Measurements from ENCODE around the gene TMEM60.
"Not testable (repeated sequence)": the region's sequence is repeated elsewhere in the genome, so short reads cannot be mapped to it uniquely, and the experiment has no call there.

The TMEM60 gene
- 6.7 to 23.3 (median 16.3) reads per million in 18 experiments for total RNA-seq

DNA sequence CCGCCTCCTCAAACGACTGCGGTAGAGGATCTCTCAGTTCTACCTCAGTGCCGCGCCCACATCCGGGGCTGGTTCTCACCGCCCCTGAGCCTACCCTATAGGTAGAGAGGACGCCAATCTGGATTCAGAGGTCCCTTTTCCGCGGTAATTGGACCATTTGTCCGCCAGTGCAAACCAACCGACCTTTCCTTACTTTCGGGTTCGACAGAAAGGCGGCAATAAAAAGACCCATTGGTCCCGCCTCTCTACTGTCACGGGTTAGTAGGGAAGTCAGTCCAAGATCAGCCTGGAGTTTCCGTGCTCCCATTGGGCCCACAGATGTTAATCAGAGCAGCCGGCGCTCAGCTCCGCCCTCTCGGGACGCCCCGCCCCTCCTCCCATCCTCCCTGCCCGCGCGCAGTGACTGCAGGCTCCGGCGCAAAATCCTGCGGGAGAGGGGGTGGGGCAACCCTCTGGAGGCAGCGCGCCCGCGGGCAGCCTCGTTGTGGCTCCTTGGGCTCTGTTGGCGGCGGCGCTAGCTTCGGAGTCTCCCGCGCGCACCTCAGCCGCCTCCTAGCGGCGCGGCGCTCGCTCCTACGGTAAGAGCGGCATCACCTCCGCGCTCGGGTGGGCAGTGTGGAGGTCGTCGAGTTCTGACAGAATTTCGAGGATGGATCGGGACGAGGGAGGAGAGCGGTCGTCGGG, at the start of gene TMEM60, which contains the start of gene PHTF2:
Gene TMEM60 (minus strand): TSS at position 41 of the 684 bp plus-strand sequence. CDS start 4,061 bp downstream, outside the sequence.
Gene PHTF2 (plus strand): TSS at position 380 of the 684 bp plus-strand sequence.
- DNase-seq = peak; percentile 100

- DNase-seq = no peak
Observed at GRCh38 chr7:77846317-77847092, 48.3 kb upstream of the TMEM60 start.

DNA sequence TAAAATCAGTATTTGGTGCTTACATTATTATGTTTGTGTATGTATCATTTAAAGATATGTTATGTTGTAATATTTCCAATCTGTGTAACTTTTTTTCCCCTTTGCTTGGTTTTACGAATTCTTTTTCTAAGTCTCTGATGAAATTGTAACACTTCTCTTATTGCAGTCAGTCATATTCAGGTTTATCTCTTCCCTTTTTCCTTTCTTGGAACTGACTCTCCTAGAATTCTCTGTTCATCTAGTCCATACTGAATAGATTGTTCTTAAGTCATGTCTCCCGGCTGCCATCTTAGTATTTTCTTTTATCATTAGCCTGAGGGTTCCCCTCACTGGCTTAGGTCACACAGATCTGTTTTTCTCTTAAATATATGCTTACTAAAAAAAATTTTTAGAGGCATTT, 45.0 kb upstream of the TMEM60 start:
- peak in 1 of 2 donors; percentile 76 for DNase-seq

DNA sequence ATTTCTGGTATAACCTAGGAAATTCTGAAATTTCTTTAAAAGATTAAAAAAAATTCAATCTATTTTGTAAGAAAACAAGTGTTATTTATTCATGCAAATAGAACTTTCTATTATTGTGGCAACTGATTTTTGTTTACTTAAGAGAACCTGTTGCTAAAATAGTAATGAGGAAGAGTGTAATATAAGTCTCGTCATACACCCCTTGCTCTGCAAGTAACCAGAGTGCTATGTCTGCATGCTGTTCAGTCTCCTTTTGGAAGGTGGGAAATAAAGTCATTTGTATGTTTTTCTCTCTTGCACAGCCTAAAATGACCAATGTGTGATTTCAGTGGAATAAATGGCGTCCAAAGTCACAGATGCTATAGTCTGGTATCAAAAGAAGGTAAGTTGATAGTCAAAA, 41.7 kb upstream of the TMEM60 start:
- peak in 1 of 2 donors; percentile 24 for DNase-seq

DNA sequence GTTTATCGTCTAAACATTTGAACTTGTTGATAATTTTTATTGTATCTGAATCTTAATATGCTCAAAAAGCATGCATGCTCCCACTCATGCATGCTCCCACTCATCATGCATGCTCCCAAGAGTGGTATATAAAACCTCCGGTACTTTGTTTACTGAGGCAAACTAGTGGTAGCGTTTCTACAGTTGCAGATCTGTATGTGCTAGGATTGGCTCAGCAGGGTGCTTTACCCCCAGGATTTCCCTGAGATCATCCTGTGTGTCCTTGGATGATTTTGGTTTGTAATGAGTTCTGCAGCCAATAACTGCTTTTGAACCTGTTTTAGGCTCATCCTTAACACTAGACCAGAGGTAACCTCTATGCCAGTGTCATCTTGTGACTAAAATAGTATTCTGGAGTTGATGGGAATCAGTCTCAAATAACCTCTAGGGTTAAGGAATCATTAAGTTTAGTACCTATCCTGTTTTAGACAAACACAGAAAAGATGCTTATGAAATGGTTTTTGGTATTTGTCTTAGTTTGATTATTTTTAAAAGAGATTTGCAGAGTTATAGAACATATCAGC, 40.8 kb upstream of the TMEM60 start:
- no peak for DNase-seq

DNA sequence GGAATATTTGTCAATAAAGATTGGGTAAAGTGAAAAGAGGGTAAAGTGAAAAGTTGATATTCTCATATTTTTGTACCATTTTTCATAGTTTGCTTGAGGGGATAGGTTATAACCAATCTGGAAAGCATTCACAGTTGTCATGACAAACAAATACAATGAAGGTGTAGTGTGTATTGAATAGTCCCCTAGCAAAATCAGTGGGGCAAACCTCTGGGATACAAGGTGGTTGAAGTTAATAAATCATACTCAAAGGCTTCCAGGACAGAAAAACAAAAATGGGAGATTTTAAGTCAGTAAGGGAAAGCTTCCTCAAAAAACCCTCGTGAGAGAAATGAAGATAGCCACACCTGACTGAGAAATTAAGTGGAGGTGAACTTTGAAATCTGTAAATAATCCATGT, 39.7 kb upstream of the TMEM60 start:
- no peak for DNase-seq

DNA sequence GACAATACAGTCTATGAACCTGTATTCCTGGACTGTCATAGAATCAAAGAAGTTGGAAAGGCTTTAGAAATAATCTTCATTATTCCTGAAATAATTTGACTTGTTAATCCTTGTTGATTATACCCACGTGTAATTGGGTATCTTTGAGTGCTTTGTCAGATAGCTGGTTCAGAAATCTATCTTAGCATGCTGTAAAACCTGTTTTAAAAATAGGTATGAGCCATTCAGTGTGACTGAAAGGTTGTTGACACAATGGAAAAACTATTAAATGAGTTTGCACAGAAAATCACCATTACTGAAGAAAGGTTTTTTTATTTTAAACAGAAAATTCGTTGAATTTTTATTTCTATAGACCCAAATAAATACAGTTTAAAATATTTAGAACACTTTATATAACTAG, 39.0 kb upstream of the TMEM60 start:
- DNase-seq = no peak

DNA sequence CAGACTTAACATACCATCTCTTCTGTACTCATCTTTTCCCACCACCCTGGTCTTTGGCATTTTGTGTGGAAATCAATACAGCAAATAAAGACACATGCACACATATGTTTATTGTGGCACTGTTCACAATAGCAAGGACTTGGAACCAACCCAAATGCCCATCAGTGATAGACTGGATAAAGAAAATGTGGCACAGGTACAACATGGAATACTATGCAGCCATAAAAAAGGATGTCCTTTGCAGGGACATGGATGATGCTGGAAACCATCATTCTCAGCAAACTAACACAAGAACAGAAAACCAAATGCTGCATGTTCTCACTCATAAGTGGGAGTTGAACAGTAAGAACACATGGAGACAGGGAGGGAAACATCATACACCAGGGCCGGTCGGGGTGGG, 38.2 kb upstream of the TMEM60 start:
- DNase-seq = not testable (repeated sequence)

- DNase-seq = no peak
Observed at GRCh38 chr7:77833136-77833535, 34.9 kb upstream of the TMEM60 start.

DNA sequence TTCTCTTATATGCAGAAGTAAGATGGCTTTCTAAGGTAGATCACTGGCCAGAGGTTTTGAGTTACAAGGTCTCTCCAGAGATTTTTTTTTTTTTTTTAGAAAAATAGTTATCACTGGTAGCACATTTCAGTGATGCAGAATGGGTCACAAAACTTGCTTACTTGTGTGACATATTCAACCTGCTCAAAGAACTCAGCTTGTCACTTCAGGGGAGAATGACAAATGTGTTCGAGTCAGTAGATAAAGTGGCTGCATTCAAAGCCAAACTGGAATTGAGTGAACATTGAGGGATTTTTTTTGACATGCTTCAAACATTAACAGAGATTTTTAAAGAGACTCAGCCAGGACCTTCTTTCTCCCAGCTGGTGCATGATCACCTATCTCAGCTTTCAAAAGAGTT, 33.7 kb upstream of the TMEM60 start:
- no peak for DNase-seq

- no peak for DNase-seq
Observed at GRCh38 chr7:77831481-77831880, 33.2 kb upstream of the TMEM60 start.

GRCh38 chr7:77830649-77831355, 32.6 kb upstream of the TMEM60 start:
- no peak for DNase-seq

DNA sequence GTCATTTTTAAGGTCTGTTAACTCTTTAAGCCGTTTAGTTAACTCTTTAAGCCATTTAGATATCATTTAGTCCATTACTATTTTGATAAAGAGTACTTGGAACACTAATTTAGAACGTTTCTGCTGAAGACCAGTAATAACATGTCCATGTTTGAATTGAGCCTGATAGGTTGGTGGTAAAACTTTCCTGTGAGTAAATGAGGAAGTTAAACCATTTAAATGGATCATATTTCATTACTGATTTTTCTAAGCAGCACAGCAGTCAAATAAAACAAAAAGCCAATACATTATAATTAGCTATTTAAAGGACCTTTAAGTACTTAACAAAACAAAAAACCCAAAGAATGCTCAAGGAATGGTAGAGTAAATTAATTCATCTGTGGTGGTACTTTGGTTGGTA, 29.8 kb upstream of the TMEM60 start:
- no peak for DNase-seq

GRCh38 chr7:77826300-77826699, 28.1 kb upstream of the TMEM60 start:
- DNase-seq = no peak

- peak; percentile 20 to 68 for DNase-seq
Observed at GRCh38 chr7:77825131-77825530, 26.9 kb upstream of the TMEM60 start.

DNA sequence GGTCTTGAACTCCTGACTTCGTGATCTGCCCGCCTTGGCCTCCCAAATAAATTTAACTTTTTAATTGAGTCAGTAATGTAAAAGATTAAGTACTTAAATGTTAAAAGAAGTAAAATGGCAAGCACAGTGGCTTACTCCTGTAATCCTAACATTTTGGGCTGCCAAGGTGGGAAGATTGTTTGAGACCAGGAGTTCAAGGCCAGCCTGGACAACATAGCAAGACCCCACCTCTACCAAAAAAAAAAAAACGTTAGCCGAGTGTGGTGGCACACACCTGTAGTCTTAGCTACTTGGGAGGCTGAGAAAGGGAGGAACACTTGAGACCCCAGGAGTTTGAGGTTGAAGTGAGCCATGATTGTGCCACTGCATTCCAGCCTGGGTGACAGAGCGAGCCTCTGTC, 26.4 kb upstream of the TMEM60 start:
- DNase-seq = no peak

DNA sequence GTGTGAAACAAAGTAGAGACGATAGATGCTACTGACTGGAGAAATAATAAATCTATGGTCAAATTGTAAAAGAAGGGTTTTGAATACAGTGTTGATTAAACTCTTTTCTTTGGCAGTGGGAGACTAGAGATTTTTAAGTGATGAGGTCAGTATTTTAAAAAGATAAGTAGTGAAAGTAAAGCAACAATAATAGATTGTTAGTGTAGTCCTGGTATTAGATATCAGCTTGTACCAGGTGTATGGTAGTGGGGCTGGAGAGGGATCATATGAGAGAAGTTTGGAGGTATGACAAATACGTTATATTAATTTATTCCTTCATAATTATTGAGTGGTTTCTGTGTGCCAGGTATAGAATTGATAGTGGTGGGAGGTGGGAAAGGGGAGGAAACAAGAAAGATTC, 25.6 kb upstream of the TMEM60 start:
- no peak for DNase-seq

GRCh38 chr7:77822269-77822668, 24.0 kb upstream of the TMEM60 start:
- DNase-seq = no peak

- no peak for DNase-seq
Observed at GRCh38 chr7:77820967-77821366, 22.7 kb upstream of the TMEM60 start.

GRCh38 chr7:77819021-77819420, 20.8 kb upstream of the TMEM60 start:
- peak in 1 of 2 donors; percentile 63 for DNase-seq

- DNase-seq = peak in 1 of 2 donors; percentile 19
Observed at GRCh38 chr7:77813180-77813579, 14.9 kb upstream of the TMEM60 start.

DNA sequence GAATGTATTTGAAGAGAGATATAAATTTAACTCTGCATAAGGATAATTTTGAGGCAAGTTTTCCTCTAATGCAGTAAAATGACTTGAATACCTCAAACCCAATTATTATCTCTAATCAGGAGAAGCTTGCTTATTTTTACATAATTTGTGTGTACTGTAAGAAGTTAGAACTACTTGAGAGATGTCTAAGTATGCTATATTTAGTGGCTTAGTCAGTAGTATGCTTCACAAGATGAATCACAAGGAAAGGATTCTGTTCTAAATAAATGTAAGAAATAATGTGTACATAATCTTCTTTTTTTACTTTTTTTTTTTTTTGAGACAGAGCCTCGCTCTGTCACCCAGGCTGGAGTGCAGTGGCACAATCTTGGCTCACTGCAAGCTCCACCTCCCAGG, 14.1 kb upstream of the TMEM60 start:
- DNase-seq = peak in 1 of 2 donors; percentile 5
